PC-9 (cell line): ENCODE measurements around the gene CACNA1D. TPM values are rescaled to one million over a fixed set of nuclear protein-coding genes. Genes with fewer than 3 reads are reported as not detected.

ENCODE experiments used
- Bru-seq: library from RNA; stranded (reverse); fragments of 400-500 nt; gene quantifications from one replicate; lab custom pipeline; 2021; lab: Mats Ljungman, UMichigan
- BruChase-seq, 2 experiments: library from RNA; stranded (reverse); fragments of 400-500 nt; gene quantifications; one replicate each; lab custom pipeline; 2021; lab: Mats Ljungman, UMichigan
- BruUV-seq: library from RNA; stranded (reverse); fragments of 400-500 nt; replicated peaks from 2 replicates; lab custom pipeline; 2021; lab: Mats Ljungman, UMichigan
- CTCF ChIA-PET: fragments of 300-600 bp; sonication (Branson Sonifier 250); formaldehyde crosslinking; loops from one replicate; lab custom pipeline; 2022; ENCODE audit warnings: antibody characterized with exemption; lab: Charles Lee
- POLR2A ChIA-PET: fragments of 300-600 bp; sonication (Branson Sonifier 250); formaldehyde crosslinking; loops from one replicate; lab custom pipeline; 2022; ENCODE audit warnings: antibody characterized with exemption; ENCODE audit not compliant: unreplicated experiment; lab: Charles Lee
- DNase-seq, 2 experiments: peaks; one replicate each; pipeline versions ENCODE4 v3.0.0 to v3.0.0-alpha.2; 2015 to 2022; ENCODE audit warnings: mixed read lengths in 1 of 2
- H2AFZ ChIP-seq: fragments of 200-600 bp; sonication (generic); 2 replicates; pipeline ENCODE4 v1.8.1; 2017; ENCODE audit warnings: antibody characterized with exemption
- H3F3A ChIP-seq: fragments of 200-600 bp; sonication (generic); 2 replicates; pipeline ENCODE4 v1.8.1; 2017; ENCODE audit warnings: antibody characterized with exemption, mild to moderate bottlenecking, low read depth; ENCODE audit not compliant: insufficient read depth
- H3K27ac ChIP-seq: fragments of 200-600 bp; sonication (generic); 2 replicates; pipeline ENCODE4 v1.6.1; 2016; ENCODE audit warnings: mixed run types
- H3K27me3 ChIP-seq: fragments of 200-600 bp; sonication (generic); 2 replicates; pipeline ENCODE4 v1.6.1; 2016; ENCODE audit warnings: low read depth, mixed run types; ENCODE audit not compliant: insufficient read depth
- H3K36me3 ChIP-seq: fragments of 200-600 bp; sonication (generic); 2 replicates; pipeline ENCODE4 v1.6.1; 2016; ENCODE audit warnings: low read depth, mixed run types
- H3K4me1 ChIP-seq: fragments of 200-600 bp; sonication (generic); replicated peaks from 2 replicates; pipeline ENCODE4 v1.6.1; 2016; ENCODE audit warnings: mixed run types; ENCODE audit not compliant: insufficient read depth
- H3K4me2 ChIP-seq: fragments of 200-600 bp; sonication (generic); 2 replicates; pipeline ENCODE4 v1.6.1; 2017; ENCODE audit warnings: mixed run types
- H3K4me3 ChIP-seq: fragments of 200-600 bp; sonication (generic); 2 replicates; pipeline ENCODE4 v1.6.1; 2016; ENCODE audit warnings: mixed run types
- H3K79me2 ChIP-seq: fragments of 200-600 bp; sonication (generic); 2 replicates; pipeline ENCODE4 v1.6.1; 2017; ENCODE audit warnings: low read depth, mixed run types
- H3K9me2 ChIP-seq: fragments of 200-600 bp; sonication (generic); 2 replicates; pipeline ENCODE4 v1.8.1; 2017; ENCODE audit warnings: mild to moderate bottlenecking; ENCODE audit not compliant: insufficient read depth
- H3K9me3 ChIP-seq: fragments of 200-600 bp; sonication (generic); 2 replicates; pipeline ENCODE4 v1.8.1; 2016; ENCODE audit warnings: low read depth; ENCODE audit not compliant: insufficient read depth
- H4K20me1 ChIP-seq: fragments of 200-600 bp; sonication (generic); 2 replicates; pipeline ENCODE4 v1.8.1; 2017; ENCODE audit not compliant: insufficient read depth
- EZH2 ChIP-seq: fragments of 200-600 bp; sonication (generic); IDR thresholded peaks from 2 replicates; pipeline ENCODE4 v1.8.0; 2017; ENCODE audit warnings: antibody characterized with exemption, low read depth
- intact Hi-C: fragments of 100-400 bp; cut with micrococcal nuclease; formaldehyde crosslinking; loops from one replicate; pipeline ENCODE4 v1.10.0; 2022; ENCODE audit not compliant: unreplicated experiment
- long read RNA-seq: library from polyadenylated mRNA; stranded (forward); transcript quantifications from one replicate; pipeline ENCODE4 v2.0.0, GENCODE V29; 2022
- total RNA-seq: library from RNA; stranded (reverse); gene quantifications from 2 replicates; pipeline ENCODE4 v1.2.3, GENCODE V29; 2021
- TF ChIP-seq, protein P1 (sequence below): fragments of 200-600 bp; sonication (generic); conservative IDR thresholded peaks from 2 replicates; pipeline ENCODE4 v1.6.1; 2017; ENCODE audit warnings: mixed run types, antibody characterized with exemption, mild to moderate bottlenecking, moderate library complexity

Gene CACNA1D
- total RNA-seq (not detected in 2 replicates), Bru-seq, nascent RNA (percentile 7 among the genes with signal in this experiment), BruChase-seq, experiment 1, labeled RNA remaining after a 2-hour chase (percentile 10 among the genes with signal in this experiment), BruChase-seq, experiment 2, labeled RNA remaining after a 6-hour chase (percentile 4 among the genes with signal in this experiment)
- long read RNA-seq, partial matches to known transcripts: 0 of 2 reads
- long read RNA-seq, other reads (novel, unspliced or antisense): 2 of 2 reads

DNA sequence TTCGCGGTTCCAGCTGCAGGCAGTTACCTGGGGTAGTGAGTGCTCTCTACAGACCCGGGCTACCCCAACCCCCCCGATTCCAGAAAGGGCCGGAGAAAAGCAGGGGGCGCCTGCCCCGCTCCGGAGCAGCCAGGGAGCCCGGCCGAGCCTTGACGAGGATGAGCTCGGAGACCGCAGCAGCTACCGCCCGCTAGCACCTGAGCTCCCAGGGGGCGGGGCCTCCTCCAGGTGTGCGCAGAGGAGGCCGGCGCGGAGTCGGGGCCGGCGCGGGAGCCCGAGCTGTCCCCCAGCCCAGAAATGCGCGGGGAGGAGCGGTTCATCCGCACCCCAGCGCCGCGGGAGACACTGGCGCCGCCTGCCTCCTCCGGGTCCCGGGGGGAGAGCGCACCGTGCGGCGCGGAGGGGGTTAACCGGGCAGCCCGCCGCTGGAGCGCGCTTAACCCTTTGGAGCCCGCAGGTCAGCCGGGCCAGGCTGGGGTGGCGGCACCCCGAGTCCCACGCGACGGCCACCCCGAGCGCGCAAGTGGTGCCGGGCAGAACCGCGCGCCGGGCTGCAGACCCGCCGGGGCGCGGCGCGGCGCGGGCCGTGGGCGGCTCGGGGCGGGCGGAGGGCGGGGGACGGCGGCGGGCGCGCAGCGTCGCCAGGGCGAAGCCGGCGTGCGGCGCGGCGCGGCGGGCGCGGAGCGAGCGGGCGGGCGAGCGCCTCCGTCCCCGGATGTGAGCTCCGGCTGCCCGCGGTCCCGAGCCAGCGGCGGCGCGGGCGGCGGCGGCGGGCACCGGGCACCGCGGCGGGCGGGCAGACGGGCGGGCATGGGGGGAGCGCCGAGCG lies at the start of gene CACNA1D:
TSS of gene CACNA1D (plus strand) at position 649 of the 829 bp plus-strand sequence. CDS start 556 bp downstream, outside the sequence.
- Histone ChIP-seq H3K9me3 (no peaks in the 10 kb centered on the region), H3K79me2 (no peaks in the 10 kb centered on the region), H3K4me1 (no peaks in the 10 kb centered on the region), H3F3A (no peaks in the 10 kb centered on the region), H3K4me2 (no peak within 1 kb of the TSS), H3K36me3 (no peaks in the 10 kb centered on the region), H4K20me1 (no peaks in the 10 kb centered on the region), H3K9me2 (no peaks in the 10 kb centered on the region), H3K27ac (no peak within 1 kb of the TSS), H3K27me3 (peaks cover 35% of the 10 kb centered on the region), H2AFZ (no peak within 1 kb of the TSS), H3K4me3 (no peak within 1 kb of the TSS)
- no peak for TF ChIP-seq EZH2
- TF ChIP-seq, protein P1, sequence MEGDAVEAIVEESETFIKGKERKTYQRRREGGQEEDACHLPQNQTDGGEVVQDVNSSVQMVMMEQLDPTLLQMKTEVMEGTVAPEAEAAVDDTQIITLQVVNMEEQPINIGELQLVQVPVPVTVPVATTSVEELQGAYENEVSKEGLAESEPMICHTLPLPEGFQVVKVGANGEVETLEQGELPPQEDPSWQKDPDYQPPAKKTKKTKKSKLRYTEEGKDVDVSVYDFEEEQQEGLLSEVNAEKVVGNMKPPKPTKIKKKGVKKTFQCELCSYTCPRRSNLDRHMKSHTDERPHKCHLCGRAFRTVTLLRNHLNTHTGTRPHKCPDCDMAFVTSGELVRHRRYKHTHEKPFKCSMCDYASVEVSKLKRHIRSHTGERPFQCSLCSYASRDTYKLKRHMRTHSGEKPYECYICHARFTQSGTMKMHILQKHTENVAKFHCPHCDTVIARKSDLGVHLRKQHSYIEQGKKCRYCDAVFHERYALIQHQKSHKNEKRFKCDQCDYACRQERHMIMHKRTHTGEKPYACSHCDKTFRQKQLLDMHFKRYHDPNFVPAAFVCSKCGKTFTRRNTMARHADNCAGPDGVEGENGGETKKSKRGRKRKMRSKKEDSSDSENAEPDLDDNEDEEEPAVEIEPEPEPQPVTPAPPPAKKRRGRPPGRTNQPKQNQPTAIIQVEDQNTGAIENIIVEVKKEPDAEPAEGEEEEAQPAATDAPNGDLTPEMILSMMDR: no peak
- DNase-seq: peak in 1 of 2 experiments; percentile 20
- POLR2A ChIA-PET: no interaction called here
- CTCF ChIA-PET: no interaction called here
- intact Hi-C loops: no loop called here
- no TSS peak for BruUV-seq

- no peak for DNase-seq
- intact Hi-C loops: no loop called here
- H2AFZ ChIP-seq: no peak overlapping the region
- CTCF ChIA-PET: no interaction called here
- no peaks in the 10 kb centered on the region for H3K36me3 ChIP-seq
- H4K20me1 ChIP-seq: no peaks in the 10 kb centered on the region
- H3F3A ChIP-seq: no peaks in the 10 kb centered on the region
- BruUV-seq: no TSS peak
- H3K4me2 ChIP-seq: no peak overlapping the region
- H3K4me3 ChIP-seq: no peak overlapping the region
- TF ChIP-seq, protein P1: no peak
- TF ChIP-seq EZH2: no peak
- H3K27ac ChIP-seq: no peak overlapping the region
- no peaks in the 10 kb centered on the region for H3K9me3 ChIP-seq
- POLR2A ChIA-PET: no interaction called here
- no peaks in the 10 kb centered on the region for H3K4me1 ChIP-seq
- peaks cover 25% of the 10 kb centered on the region for H3K27me3 ChIP-seq
- H3K79me2 ChIP-seq: no peaks in the 10 kb centered on the region
- no peaks in the 10 kb centered on the region for H3K9me2 ChIP-seq
Measured at GRCh38 chr3:53457068-53457467, 37.3 kb upstream of the CACNA1D start.

DNA sequence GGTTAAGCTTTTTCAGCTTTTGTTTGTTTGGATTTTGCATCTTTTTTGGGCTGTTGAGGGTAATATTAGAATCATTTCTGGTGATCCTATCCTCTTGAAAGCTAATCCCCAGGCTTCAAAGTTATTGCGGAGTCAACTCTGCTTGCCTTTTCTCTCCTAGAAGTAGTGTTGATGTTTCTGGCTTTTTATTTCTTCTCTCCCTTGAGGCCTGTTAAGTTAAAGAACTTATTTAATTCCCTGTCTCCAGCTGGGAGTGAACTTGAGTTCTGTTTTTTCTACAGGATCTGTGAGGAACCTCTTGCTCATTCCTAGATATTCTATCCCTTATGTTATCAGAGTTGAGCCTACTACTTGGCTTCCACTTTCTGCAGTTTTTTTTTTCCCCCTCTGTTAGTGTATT lies 34.1 kb upstream of the CACNA1D start:
- Histone ChIP-seq H3K9me3 (no peaks in the 10 kb centered on the region), H3K36me3 (no peaks in the 10 kb centered on the region), H3K4me2 (no peak overlapping the region), H4K20me1 (no peaks in the 10 kb centered on the region), H3K4me1 (no peaks in the 10 kb centered on the region), H2AFZ (no peak overlapping the region), H3F3A (no peaks in the 10 kb centered on the region), H3K4me3 (no peak overlapping the region), H3K27ac (no peak overlapping the region), H3K79me2 (no peaks in the 10 kb centered on the region), H3K27me3 (peaks cover 10% of the 10 kb centered on the region; the same call in 1 of the 2 replicates), H3K9me2 (no peaks in the 10 kb centered on the region)
- POLR2A ChIA-PET: no interaction called here
- no peak for TF ChIP-seq EZH2
- TF ChIP-seq, protein P1: no peak
- CTCF ChIA-PET: no interaction called here
- intact Hi-C loops: no loop called here
- no peak for DNase-seq
- no TSS peak for BruUV-seq
